ENCODE data around the gene FCMR. TPM values are rescaled to one million over a fixed set of nuclear protein-coding genes. Genes with fewer than 3 reads are reported as not detected.

Gene FCMR
- total RNA-seq, 2 donors from 2014 or later = 2.3 TPM; not detected in 1

- DNase-seq (no peak), ATAC-seq (no peak)
- intact Hi-C loops (cut with DNase I) = no loop called here
- H3K27ac ChIP-seq = no peak overlapping the region
- no peaks in the 10 kb centered on the region for H3K4me1 ChIP-seq
- H3K27me3 ChIP-seq = no peaks in the 10 kb centered on the region
- no peak for TF ChIP-seq CTCF (IDR thresholded peaks at IDR 0.05)
- no peak for TF ChIP-seq POLR2A (IDR thresholded peaks at IDR 0.05)
- H3K9me3 ChIP-seq = no peaks in the 10 kb centered on the region
- H3K4me3 ChIP-seq = no peak overlapping the region
- no peaks in the 10 kb centered on the region for H3K36me3 ChIP-seq (replicated peaks in 1 of 2; ENCODE audit: insufficient read depth in 1 of 2, low read depth in 2 of 2)
- WGBS, 2 donors = 93 to 94% methylated on average over 7 of the region's 7 CpGs
These were observed 40.5 kb upstream of the FCMR start for GRCh38 chr1:206962272-206962671.

GRCh38 chr1:206961668-206962067 lies 39.9 kb upstream of the FCMR start:
- DNase-seq = no peak
- 67% methylated on average over 3 of the region's 3 CpGs for WGBS, 2 donors
- TF ChIP-seq POLR2A (IDR thresholded peaks at IDR 0.05) (no peak), CTCF (IDR thresholded peaks at IDR 0.05) (no peak)

GRCh38 chr1:206960676-206961386 lies 39.1 kb upstream of the FCMR start:
- no peaks in the 10 kb centered on the region for H3K9me3 ChIP-seq
- no peaks in the 10 kb centered on the region for H3K27me3 ChIP-seq
- H3K36me3 ChIP-seq (replicated peaks in 1 of 2; ENCODE audit: insufficient read depth in 1 of 2, low read depth in 2 of 2) = no peaks in the 10 kb centered on the region
- no peak for TF ChIP-seq POLR2A (IDR thresholded peaks at IDR 0.05)
- no peak for TF ChIP-seq CTCF (IDR thresholded peaks at IDR 0.05)
- H3K27ac ChIP-seq = no peak overlapping the region
- peaks cover 3% of the 10 kb centered on the region for H3K4me1 ChIP-seq
- no peak overlapping the region for H3K4me3 ChIP-seq
- 78 to 87% methylated on average over 6 of the region's 6 CpGs for WGBS, 2 donors
- ATAC-seq = no peak
- no peak for DNase-seq
- intact Hi-C loops (cut with DNase I) = no loop called here

More at GRCh38 chr1:206961668-206962067, 39.9 kb upstream of the FCMR start:
- no peaks in the 10 kb centered on the region for H3K4me1 ChIP-seq
- no peaks in the 10 kb centered on the region for H3K9me3 ChIP-seq
- intact Hi-C loops (cut with DNase I) = no loop called here
- H3K4me3 ChIP-seq = no peak overlapping the region
- no peak for ATAC-seq
- H3K36me3 ChIP-seq (replicated peaks in 1 of 2; ENCODE audit: insufficient read depth in 1 of 2, low read depth in 2 of 2) = no peaks in the 10 kb centered on the region
- H3K27me3 ChIP-seq = no peaks in the 10 kb centered on the region
- H3K27ac ChIP-seq = no peak overlapping the region

DNA sequence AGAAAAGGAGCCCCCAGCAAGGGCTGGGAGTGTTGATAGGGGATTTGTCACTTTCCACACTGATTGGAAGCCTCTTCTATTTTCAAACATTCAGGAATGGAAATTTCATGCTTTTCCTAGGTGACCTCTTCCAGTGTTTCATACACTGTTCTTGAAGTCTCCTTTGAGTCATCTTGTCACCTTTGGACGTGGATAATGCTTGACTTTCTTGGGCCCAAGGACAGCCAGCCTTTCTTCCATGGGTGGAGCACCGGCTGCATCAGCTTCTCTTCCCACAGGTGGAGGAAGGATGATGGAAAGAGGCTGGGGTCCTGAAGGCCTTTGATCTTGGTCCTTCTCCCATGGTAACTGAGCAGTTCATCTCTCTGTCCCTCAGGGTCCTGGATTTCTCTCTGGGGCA lies 36.4 kb upstream of the FCMR start:
- intact Hi-C loops (cut with DNase I) = no loop called here
- DNase-seq (no peak), ATAC-seq (no peak)
- Histone ChIP-seq H3K36me3 (replicated peaks in 1 of 2; ENCODE audit: insufficient read depth in 1 of 2, low read depth in 2 of 2) (no peaks in the 10 kb centered on the region), H3K27ac (no peak overlapping the region), H3K4me1 (peaks cover 29% of the 10 kb centered on the region), H3K4me3 (no peak overlapping the region), H3K9me3 (no peaks in the 10 kb centered on the region), H3K27me3 (no peaks in the 10 kb centered on the region)
- TF ChIP-seq POLR2A (IDR thresholded peaks at IDR 0.05) = no peak
- TF ChIP-seq CTCF (IDR thresholded peaks at IDR 0.05) = no peak
- 74 to 78% methylated on average over 2 of the region's 2 CpGs for WGBS, 2 donors

DNA sequence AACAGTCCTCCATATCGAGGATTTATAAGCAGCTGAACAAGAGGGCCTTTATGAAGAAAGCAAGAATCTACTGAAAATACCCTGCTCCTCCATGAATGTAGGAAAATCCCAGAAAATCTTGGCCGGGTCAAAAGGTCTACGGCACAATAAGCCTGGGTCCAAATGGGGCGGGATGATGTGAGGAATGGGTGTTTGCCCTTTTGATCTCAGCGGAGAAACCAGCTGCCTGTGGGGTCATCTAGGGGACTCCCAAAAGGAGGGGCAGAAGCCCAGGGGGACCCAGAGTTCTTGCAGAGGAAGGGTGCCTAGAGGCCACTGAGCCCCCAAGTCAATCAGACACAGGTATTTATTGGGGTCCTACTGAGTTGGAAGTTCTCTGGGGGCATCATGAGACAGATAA lies 35.9 kb upstream of the FCMR start:
- 80 to 84% methylated on average over 5 of the region's 5 CpGs for WGBS, 2 donors
- intact Hi-C loops (cut with DNase I) = no loop called here
- DNase-seq (no peak), ATAC-seq (no peak)
- TF ChIP-seq CTCF (IDR thresholded peaks at IDR 0.05) (no peak), POLR2A (IDR thresholded peaks at IDR 0.05) (no peak)
- H3K4me1 ChIP-seq = peaks cover 32% of the 10 kb centered on the region
- H3K36me3 ChIP-seq (replicated peaks in 1 of 2; ENCODE audit: insufficient read depth in 1 of 2, low read depth in 2 of 2) = no peaks in the 10 kb centered on the region
- H3K9me3 ChIP-seq = no peaks in the 10 kb centered on the region
- no peak overlapping the region for H3K27ac ChIP-seq
- H3K27me3 ChIP-seq = no peaks in the 10 kb centered on the region
- no peak overlapping the region for H3K4me3 ChIP-seq
